ENCODE measurements around the gene KLF13.

Gene KLF13

DNA sequence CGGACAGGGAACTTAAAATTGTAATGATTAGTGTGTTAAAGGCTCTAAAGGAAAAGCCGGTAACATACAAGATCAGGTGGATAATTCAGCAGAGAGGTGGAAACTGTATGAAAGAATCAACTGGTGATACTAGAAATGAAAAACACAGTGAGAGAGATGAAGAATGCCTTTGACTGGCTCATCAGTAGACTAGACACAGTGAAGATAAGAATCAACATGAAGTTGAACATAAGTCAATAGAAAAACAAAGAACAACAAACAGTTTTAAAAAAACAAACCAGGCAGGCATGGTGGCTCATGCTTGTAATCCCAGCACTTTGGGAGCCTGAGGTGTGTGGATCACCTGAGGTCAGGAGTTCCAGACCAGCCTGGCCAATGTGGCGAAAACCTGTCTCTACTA is 82.1 kb downstream of the KLF13 start:
- DNase-seq (ENCODE audit: low read depth) = no peak
- H3K4me3 ChIP-seq (ENCODE audit: control insufficient read depth, low read depth, low read length) = no peak overlapping the region
- no peak for TF ChIP-seq CTCF (IDR thresholded peaks at IDR 0.05; ENCODE audit: control insufficient read depth, insufficient read depth, low read depth, low read length, missing control alignments)

GRCh38 chr15:31409171-31409570 is 82.5 kb downstream of the KLF13 start:
- no peak overlapping the region for H3K4me3 ChIP-seq (ENCODE audit: control insufficient read depth, low read depth, low read length)
- no peak for TF ChIP-seq CTCF (IDR thresholded peaks at IDR 0.05; ENCODE audit: control insufficient read depth, insufficient read depth, low read depth, low read length, missing control alignments)
- DNase-seq (ENCODE audit: low read depth) = no peak

- TF ChIP-seq CTCF (IDR thresholded peaks at IDR 0.05; ENCODE audit: control insufficient read depth, insufficient read depth, low read depth, low read length, missing control alignments) = no peak
- no peak overlapping the region for H3K4me3 ChIP-seq (ENCODE audit: control insufficient read depth, low read depth, low read length)
- no peak for DNase-seq (ENCODE audit: low read depth)
These were observed 86.2 kb downstream of the KLF13 start for GRCh38 chr15:31412824-31413223.

DNA sequence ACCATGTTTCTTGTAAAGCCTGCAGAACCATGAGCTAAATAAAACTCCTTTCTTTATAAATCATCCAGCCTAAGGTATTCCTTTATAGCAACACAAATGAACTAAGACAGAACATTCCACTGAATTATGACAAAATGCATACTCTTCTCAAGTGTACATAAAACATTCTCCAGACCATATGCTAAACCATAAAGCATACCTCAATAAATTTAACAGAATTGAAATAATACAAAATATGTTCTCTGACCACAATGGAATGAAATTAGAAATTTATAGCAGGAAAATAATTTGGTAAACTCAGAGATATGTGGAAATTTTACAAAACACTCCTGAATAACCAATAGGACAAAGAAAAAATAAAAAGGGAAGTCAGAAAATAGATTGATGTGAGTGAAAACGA is 88.6 kb downstream of the KLF13 start:
- TF ChIP-seq CTCF (IDR thresholded peaks at IDR 0.05; ENCODE audit: control insufficient read depth, insufficient read depth, low read depth, low read length, missing control alignments) = no peak
- no peak overlapping the region for H3K4me3 ChIP-seq (ENCODE audit: control insufficient read depth, low read depth, low read length)
- no peak for DNase-seq (ENCODE audit: low read depth)

GRCh38 chr15:31419820-31420219 is 93.2 kb downstream of the KLF13 start:
- TF ChIP-seq CTCF (IDR thresholded peaks at IDR 0.05; ENCODE audit: control insufficient read depth, insufficient read depth, low read depth, low read length, missing control alignments) = no peak
- no peak overlapping the region for H3K4me3 ChIP-seq (ENCODE audit: control insufficient read depth, low read depth, low read length)
- no peak for DNase-seq (ENCODE audit: low read depth)

DNA sequence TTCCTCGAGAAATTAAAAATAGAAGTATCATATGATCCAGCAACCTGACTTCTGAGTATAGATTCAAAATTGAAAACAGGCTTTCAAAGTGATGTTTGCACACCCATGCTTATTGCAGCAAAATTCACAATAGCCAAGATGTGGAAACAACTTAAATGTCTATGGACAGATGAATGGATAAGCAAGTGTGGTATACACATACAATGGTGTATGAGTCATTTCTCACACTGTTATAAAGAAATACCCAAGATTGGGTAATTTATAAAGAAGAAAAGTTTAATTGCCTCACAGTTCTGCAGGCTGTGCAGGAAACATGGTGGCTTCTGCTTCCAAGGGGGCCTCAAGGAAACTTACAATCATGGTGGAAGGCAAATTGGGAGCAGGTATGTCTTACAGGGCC is 100.8 kb downstream of the KLF13 start:
- no peak for TF ChIP-seq CTCF (IDR thresholded peaks at IDR 0.05; ENCODE audit: control insufficient read depth, insufficient read depth, low read depth, low read length, missing control alignments)
- H3K4me3 ChIP-seq (ENCODE audit: control insufficient read depth, low read depth, low read length) = no peak overlapping the region
- DNase-seq (ENCODE audit: low read depth) = no peak

Data from AG09309 (cell line).